ENCODE data around the gene ATR.

Gene ATR

GRCh38 chr3:142507241-142507640 lies 71.3 kb downstream of the ATR start:
- no peak for DNase-seq

- DNase-seq, result no peak
Observed at GRCh38 chr3:142502187-142502985, 76.1 kb downstream of the ATR start.

- no peak for DNase-seq
Observed at GRCh38 chr3:142501004-142501926, 77.3 kb downstream of the ATR start.

GRCh38 chr3:142500211-142500610 lies 78.3 kb downstream of the ATR start:
- no peak for DNase-seq

- no peak for DNase-seq
Observed at GRCh38 chr3:142498397-142499180, 79.9 kb downstream of the ATR start.

GRCh38 chr3:142497729-142498128 lies 80.8 kb downstream of the ATR start:
- DNase-seq, result no peak

GRCh38 chr3:142495103-142495502 lies 83.4 kb downstream of the ATR start:
- DNase-seq, result no peak

GRCh38 chr3:142492184-142492583 lies 86.3 kb downstream of the ATR start:
- DNase-seq, result no peak

GRCh38 chr3:142489572-142490323 lies 88.8 kb downstream of the ATR start:
- DNase-seq, result no peak

- no peak for DNase-seq
Observed at GRCh38 chr3:142484912-142485435, 93.6 kb downstream of the ATR start.

GRCh38 chr3:142481196-142481595 lies 97.3 kb downstream of the ATR start:
- no peak for DNase-seq

- DNase-seq, result no peak
Observed at GRCh38 chr3:142470826-142471225, 107.7 kb downstream of the ATR start.

GRCh38 chr3:142468456-142468855 lies 110.1 kb downstream of the ATR start:
- DNase-seq, result no peak

GRCh38 chr3:142467768-142468167 lies 110.8 kb downstream of the ATR start:
- no peak for DNase-seq

GRCh38 chr3:142460689-142461088 lies 117.8 kb downstream of the ATR start:
- no peak for DNase-seq

- DNase-seq, result no peak
Observed at GRCh38 chr3:142459929-142460328, 118.6 kb downstream of the ATR start.

- DNase-seq, result no peak
Observed at GRCh38 chr3:142459096-142459495, 119.4 kb downstream of the ATR start.

GRCh38 chr3:142450881-142451280 lies 127.7 kb downstream of the ATR start:
- DNase-seq, result no peak

GRCh38 chr3:142450189-142450588 lies 128.3 kb downstream of the ATR start:
- DNase-seq, result no peak

- DNase-seq, result peak; percentile 82
Observed at GRCh38 chr3:142447852-142448823, 130.4 kb downstream of the ATR start, which contains the start of gene XRN1. Gene XRN1, minus strand, starts transcription at chr3:142448037. Its CDS starts 93 bp downstream, at chr3:142447944.

Measured in NCI-H1048 (cell line).